ENCODE results near the gene PDCL3.

PDCL3 gene

DNA sequence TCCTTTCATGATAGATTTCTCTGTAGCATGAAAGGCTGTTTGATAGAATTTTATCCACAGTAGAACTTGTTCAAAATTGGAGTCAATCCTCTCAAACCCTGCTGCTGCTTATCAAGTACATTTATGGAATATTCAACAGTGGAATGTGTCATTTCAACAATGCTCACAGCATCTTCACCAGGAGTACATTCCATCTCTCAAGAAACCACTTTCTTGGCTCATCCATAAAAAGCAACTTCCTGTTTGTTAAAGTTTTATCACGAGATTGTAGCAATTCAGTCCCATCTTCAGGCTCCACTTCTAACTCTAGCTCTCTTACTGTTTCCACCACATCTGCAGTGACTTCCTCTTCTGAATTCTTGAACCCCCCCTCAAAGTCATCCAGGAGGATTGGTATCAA lies 29.4 kb downstream of the PDCL3 start:
- TF ChIP-seq ZNF384 (IDR thresholded peaks at IDR 0.05) = no peak
- no peak for TF ChIP-seq L3MBTL2 (conservative IDR thresholded peaks at IDR 0.05)
- TF ChIP-seq ARNT (IDR thresholded peaks at IDR 0.05) = no peak
- no peak for TF ChIP-seq BHLHE40 (IDR thresholded peaks at IDR 0.05; ENCODE audit: borderline replicate concordance)
- TF ChIP-seq FOXK2 (IDR thresholded peaks at IDR 0.05) = no peak
- no peak for TF ChIP-seq ELF4 (IDR thresholded peaks at IDR 0.05)
- TF ChIP-seq, protein P1, sequence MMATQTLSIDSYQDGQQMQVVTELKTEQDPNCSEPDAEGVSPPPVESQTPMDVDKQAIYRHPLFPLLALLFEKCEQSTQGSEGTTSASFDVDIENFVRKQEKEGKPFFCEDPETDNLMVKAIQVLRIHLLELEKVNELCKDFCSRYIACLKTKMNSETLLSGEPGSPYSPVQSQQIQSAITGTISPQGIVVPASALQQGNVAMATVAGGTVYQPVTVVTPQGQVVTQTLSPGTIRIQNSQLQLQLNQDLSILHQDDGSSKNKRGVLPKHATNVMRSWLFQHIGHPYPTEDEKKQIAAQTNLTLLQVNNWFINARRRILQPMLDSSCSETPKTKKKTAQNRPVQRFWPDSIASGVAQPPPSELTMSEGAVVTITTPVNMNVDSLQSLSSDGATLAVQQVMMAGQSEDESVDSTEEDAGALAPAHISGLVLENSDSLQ (IDR thresholded peaks at IDR 0.05) = no peak
- TF ChIP-seq FOXM1 (IDR thresholded peaks at IDR 0.05; ENCODE audit: borderline replicate concordance) = no peak
- TF ChIP-seq FOXA1 (IDR thresholded peaks at IDR 0.05) = no peak
- ChIA-PET POLR2A (no interaction called here), CTCF (interaction anchor here (0.7 kb wide), 2 partner anchors 15 to 452 kb away, joined by 3 read pairs; no protein-coding TSS in a partner anchor)
- DNase-seq (ENCODE audit: extremely low spot score) = no peak

DNA sequence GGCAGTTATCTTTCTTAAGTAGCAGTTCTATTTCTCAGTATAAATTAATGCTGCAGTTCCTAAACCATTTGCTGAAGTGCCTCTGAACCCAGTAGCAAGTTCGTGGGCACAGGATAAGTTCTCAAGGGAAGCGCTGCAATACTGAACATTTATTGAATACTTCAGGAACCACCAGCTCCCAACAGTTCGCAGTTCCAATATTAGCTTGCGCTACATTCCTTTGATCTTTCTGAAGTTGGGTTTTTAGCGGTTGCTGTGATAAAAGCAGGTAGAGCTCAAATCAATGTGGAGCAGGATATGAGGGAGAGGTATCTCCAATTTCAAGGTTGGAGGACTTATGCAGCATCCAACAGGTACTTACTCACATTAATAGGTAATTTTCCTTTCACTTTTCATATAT lies 33.7 kb downstream of the PDCL3 start:
- DNase-seq (ENCODE audit: extremely low spot score) = no peak
- ChIA-PET CTCF (no interaction called here), POLR2A (interaction anchor here (0.9 kb wide), 1 partner anchor 407 kb away, joined by 3 read pairs; no protein-coding TSS in a partner anchor)
- TF ChIP-seq, protein P1 (IDR thresholded peaks at IDR 0.05) = no peak
- no peak for TF ChIP-seq LEF1 (IDR thresholded peaks at IDR 0.05; ENCODE audit: borderline replicate concordance)
- no peak for TF ChIP-seq TARDBP (IDR thresholded peaks at IDR 0.05)
- no peak for TF ChIP-seq FOXK2 (IDR thresholded peaks at IDR 0.05)
- TF ChIP-seq L3MBTL2 (conservative IDR thresholded peaks at IDR 0.05) = no peak
- no peak for TF ChIP-seq CTBP1 (IDR thresholded peaks at IDR 0.05; ENCODE audit: borderline replicate concordance)
- TF ChIP-seq ELF4 (IDR thresholded peaks at IDR 0.05) = no peak
- no peak for TF ChIP-seq FOXM1 (IDR thresholded peaks at IDR 0.05; ENCODE audit: borderline replicate concordance)
- no peak for TF ChIP-seq BHLHE40 (IDR thresholded peaks at IDR 0.05; ENCODE audit: borderline replicate concordance)
- TF ChIP-seq ZNF384 (IDR thresholded peaks at IDR 0.05) = no peak
- TF ChIP-seq FOXA1 (IDR thresholded peaks at IDR 0.05) = no peak
- TF ChIP-seq NFRKB (IDR thresholded peaks at IDR 0.05) = no peak
- TF ChIP-seq HDGF (IDR thresholded peaks at IDR 0.05; ENCODE audit: borderline replicate concordance) = no peak
- no peak for TF ChIP-seq SUZ12 (IDR thresholded peaks at IDR 0.05)
- no peak for TF ChIP-seq ARNT (IDR thresholded peaks at IDR 0.05)
- no peak for TF ChIP-seq SP1 (IDR thresholded peaks at IDR 0.05)

DNA sequence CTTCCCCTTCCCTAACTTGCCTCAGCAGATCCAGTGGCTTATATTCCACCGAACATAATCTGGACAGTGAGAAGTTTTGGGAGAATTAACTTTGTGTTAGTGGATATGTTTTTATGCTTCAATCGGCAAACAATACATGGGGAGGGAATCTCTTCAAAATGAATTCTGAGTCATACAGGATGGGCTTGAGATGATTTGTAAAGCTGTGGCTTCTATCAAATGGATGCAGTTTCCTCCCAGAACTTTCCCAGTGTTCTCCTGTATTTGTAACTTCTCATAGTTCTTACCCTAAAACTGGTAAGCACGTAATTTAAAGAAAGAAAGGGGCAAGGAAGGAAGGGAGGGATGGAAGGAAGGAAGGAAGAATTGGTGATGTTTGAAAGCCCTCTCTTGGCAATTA lies 36.8 kb downstream of the PDCL3 start:
- no peak for TF ChIP-seq ZNF384 (IDR thresholded peaks at IDR 0.05)
- no peak for DNase-seq (ENCODE audit: extremely low spot score)
- CTCF ChIA-PET = no interaction called here
- POLR2A ChIA-PET = interaction anchor here (1.5 kb wide), 1 partner anchor 36 kb away, joined by 3 read pairs; the partner anchor contains the start of gene PDCL3

DNA sequence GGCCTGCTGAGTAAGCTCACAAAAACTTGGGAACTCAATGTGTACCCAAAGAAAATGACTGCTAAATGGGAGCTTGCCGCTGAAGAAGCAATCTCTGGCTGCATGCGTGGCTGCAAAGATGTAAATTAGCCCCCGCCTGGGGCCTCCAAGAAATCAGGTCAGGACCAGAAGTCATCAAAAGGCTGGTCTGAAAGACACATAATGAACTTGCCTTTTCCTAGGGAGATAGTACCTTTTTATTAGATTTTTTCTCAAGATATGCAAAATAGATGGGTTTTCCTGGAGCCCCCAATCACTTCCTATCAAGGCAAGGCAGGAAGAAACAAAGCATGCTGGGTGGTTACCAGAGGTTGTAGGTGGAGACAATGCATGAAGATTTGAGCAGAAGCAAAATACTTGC lies 38.9 kb downstream of the PDCL3 start:
- TF ChIP-seq FOXM1 (IDR thresholded peaks at IDR 0.05; ENCODE audit: borderline replicate concordance) (no peak), TARDBP (IDR thresholded peaks at IDR 0.05) (no peak), SP1 (IDR thresholded peaks at IDR 0.05) (no peak), ZNF384 (IDR thresholded peaks at IDR 0.05) (no peak), SUZ12 (IDR thresholded peaks at IDR 0.05) (no peak), HDGF (IDR thresholded peaks at IDR 0.05; ENCODE audit: borderline replicate concordance) (no peak)
- TF ChIP-seq, protein P1 (IDR thresholded peaks at IDR 0.05) = no peak
- no peak for DNase-seq (ENCODE audit: extremely low spot score)
- CTCF ChIA-PET = interaction anchor here (0.6 kb wide), 1 partner anchor 9 kb away, joined by 3 read pairs; no protein-coding TSS in a partner anchor
- POLR2A ChIA-PET = no interaction called here

DNA sequence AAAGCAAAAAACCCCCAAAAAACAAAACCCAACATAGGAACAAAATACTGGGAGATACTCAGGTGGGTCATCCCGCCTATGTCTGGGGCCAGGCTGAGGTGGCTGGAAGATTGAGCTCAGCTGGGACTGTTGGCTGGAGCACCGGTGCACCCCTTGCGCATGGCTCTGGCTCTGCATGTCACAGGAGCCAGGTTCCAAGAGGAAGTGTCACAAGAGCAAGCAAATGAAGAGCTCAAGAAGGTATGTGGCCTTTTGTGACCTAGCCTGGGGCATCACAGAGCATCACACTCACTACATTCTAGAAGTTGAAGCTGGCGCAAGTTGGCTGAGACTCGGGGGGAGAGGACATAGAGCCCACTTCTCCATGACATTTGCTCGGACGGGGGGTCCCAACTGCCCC lies 40.6 kb downstream of the PDCL3 start:
- ChIA-PET POLR2A (interaction anchor here (1.1 kb wide), 1 partner anchor 398 kb away, joined by 6 read pairs; the partner anchor contains the start of gene RPL31), CTCF (interaction anchor here (0.6 to 1.8 kb wide), 3 partner anchors 9 to 666 kb away, joined by 3 to 8 read pairs (median 3); no protein-coding TSS in a partner anchor)
- DNase-seq (ENCODE audit: extremely low spot score) = no peak
- no peak for TF ChIP-seq HDGF (IDR thresholded peaks at IDR 0.05; ENCODE audit: borderline replicate concordance)
- TF ChIP-seq FOXK2 (IDR thresholded peaks at IDR 0.05) = no peak
- TF ChIP-seq FOXM1 (IDR thresholded peaks at IDR 0.05; ENCODE audit: borderline replicate concordance) = no peak
- TF ChIP-seq SUZ12 (IDR thresholded peaks at IDR 0.05) = no peak
- TF ChIP-seq ARNT (IDR thresholded peaks at IDR 0.05) = no peak
- TF ChIP-seq FOXA1 (IDR thresholded peaks at IDR 0.05) = no peak
- TF ChIP-seq ZNF384 (IDR thresholded peaks at IDR 0.05) = no peak
- TF ChIP-seq L3MBTL2 (conservative IDR thresholded peaks at IDR 0.05) = no peak
- no peak for TF ChIP-seq NFRKB (IDR thresholded peaks at IDR 0.05)
- TF ChIP-seq, protein P1 (IDR thresholded peaks at IDR 0.05) = no peak
- no peak for TF ChIP-seq ELF4 (IDR thresholded peaks at IDR 0.05)

DNA sequence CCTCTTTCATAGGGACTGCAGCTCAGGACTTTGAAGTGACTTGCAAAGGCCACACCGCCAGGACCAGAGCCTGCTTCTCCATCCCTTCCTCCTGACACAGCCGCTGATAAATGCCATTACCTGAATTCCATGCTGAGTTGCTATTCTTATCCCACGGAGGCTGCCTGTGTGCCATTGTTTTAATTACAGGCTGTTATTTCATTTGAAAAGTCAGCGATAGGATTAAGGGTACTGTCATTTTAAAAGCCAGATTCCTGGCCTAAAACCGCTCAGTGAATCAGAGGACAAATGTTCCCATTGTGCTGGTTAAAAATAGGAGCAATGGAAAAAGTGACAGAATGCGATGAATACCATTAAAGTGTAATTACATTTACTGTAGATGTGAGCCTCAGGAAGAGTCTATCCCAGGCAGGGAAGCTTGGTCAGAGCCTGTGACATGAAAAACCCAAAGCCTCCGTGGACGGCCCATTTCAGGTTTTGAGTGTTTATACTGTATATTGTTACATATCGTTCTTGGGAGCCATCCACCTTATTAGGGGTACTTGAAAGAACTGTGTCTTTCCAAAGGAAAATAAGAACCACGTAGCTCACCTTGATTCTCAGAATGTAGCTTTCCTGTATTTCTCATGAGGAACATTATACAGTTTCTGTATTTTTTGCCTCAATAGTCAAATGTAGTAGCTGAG lies 41.3 kb downstream of the PDCL3 start:
- no peak for TF ChIP-seq FOXK2 (IDR thresholded peaks at IDR 0.05)
- no peak for TF ChIP-seq LEF1 (IDR thresholded peaks at IDR 0.05; ENCODE audit: borderline replicate concordance)
- TF ChIP-seq ELF4 (IDR thresholded peaks at IDR 0.05) = no peak
- no peak for TF ChIP-seq SP1 (IDR thresholded peaks at IDR 0.05)
- ChIA-PET POLR2A (interaction anchor here (1.1 kb wide), 1 partner anchor 398 kb away, joined by 6 read pairs; the partner anchor contains the start of gene RPL31), CTCF (interaction anchor here (0.6 to 1.8 kb wide), 4 partner anchors 9 to 601 kb away, joined by 3 to 8 read pairs (median 3); no protein-coding TSS in a partner anchor)
- no peak for DNase-seq (ENCODE audit: extremely low spot score)
